Activated naive CD4-positive, alpha-beta T cell treated with anti-CD3 and anti-CD28 coated beads, Interleukin-2, amount 10 ng/mL, durations not matched to agents 7 days and 5 days (primary cell): ENCODE results near the gene LAPTM5.
"Not testable (repeated sequence)": the region's sequence is repeated elsewhere in the genome, so short reads cannot be mapped to it uniquely, and the experiment has no call there.

Experiments used
- CTCF ChIA-PET: fragments of 350-600 bp; sonication (Branson Sonifier 250); formaldehyde crosslinking; loops from one replicate; lab custom pipeline; 2021; ENCODE audit warnings: antibody characterized with exemption; lab: Charles Lee
- DNase-seq: peaks from one replicate; pipeline ENCODE4 v3.0.0-alpha.2; 2020
- H3K27ac Mint-ChIP-seq: one replicate; pipeline ENCODE4 v1.8.0; 2021; ENCODE audit warnings: mild to moderate bottlenecking, moderate library complexity, mixed read lengths
- H3K27me3 Mint-ChIP-seq: one replicate; pipeline ENCODE4 v1.8.0; 2021; ENCODE audit warnings: mild to moderate bottlenecking, mixed read lengths
- H3K36me3 Mint-ChIP-seq: one replicate; pipeline ENCODE4 v1.8.0; 2021; ENCODE audit warnings: mixed read lengths
- H3K4me1 Mint-ChIP-seq: one replicate; pipeline ENCODE4 v1.8.0; 2021; ENCODE audit warnings: mixed read lengths
- H3K4me3 Mint-ChIP-seq: one replicate; pipeline ENCODE4 v1.8.0; 2021; ENCODE audit warnings: mild to moderate bottlenecking, moderate library complexity, mixed read lengths
- H3K9me3 Mint-ChIP-seq: one replicate; pipeline ENCODE4 v1.8.0; 2021; ENCODE audit warnings: mixed read lengths

Gene LAPTM5

GRCh38 chr1:30791868-30792267, 34.3 kb upstream of the LAPTM5 start:
- H3K4me1 Mint-ChIP-seq: peaks cover 9% of the 10 kb centered on the region
- no peaks in the 10 kb centered on the region for H3K36me3 Mint-ChIP-seq
- H3K9me3 Mint-ChIP-seq: no peaks in the 10 kb centered on the region
- DNase-seq: no peak
- peaks cover 56% of the 10 kb centered on the region for H3K27me3 Mint-ChIP-seq
- no peak overlapping the region for H3K4me3 Mint-ChIP-seq
- no peak overlapping the region for H3K27ac Mint-ChIP-seq
- CTCF ChIA-PET: no interaction called here

- H3K27me3 Mint-ChIP-seq: peaks cover 60% of the 10 kb centered on the region
- no peaks in the 10 kb centered on the region for H3K9me3 Mint-ChIP-seq
- no peak overlapping the region for H3K27ac Mint-ChIP-seq
- no peaks in the 10 kb centered on the region for H3K36me3 Mint-ChIP-seq
- peaks cover 9% of the 10 kb centered on the region for H3K4me1 Mint-ChIP-seq
- peak; percentile 35 for DNase-seq
- CTCF ChIA-PET: interaction anchor here (0.7 to 2.0 kb wide), 5 partner anchors 9 to 120 kb away, joined by 3 to 6 read pairs (median 4); no protein-coding TSS in a partner anchor
- H3K4me3 Mint-ChIP-seq: no peak overlapping the region
These were observed 33.5 kb upstream of the LAPTM5 start for GRCh38 chr1:30790850-30791778.

GRCh38 chr1:30790256-30790525, 32.6 kb upstream of the LAPTM5 start:
- not testable (repeated sequence) for H3K4me1 Mint-ChIP-seq, H3K4me3 Mint-ChIP-seq, H3K27ac Mint-ChIP-seq, H3K9me3 Mint-ChIP-seq, H3K36me3 Mint-ChIP-seq, DNase-seq
- CTCF ChIA-PET: interaction anchor here (1.0 to 2.0 kb wide), 4 partner anchors 8 to 71 kb away, joined by 3 to 6 read pairs (median 5); no protein-coding TSS in a partner anchor
- peaks cover 68% of the 10 kb centered on the region for H3K27me3 Mint-ChIP-seq

- no peak for DNase-seq
- no peak overlapping the region for H3K27ac Mint-ChIP-seq
These were observed 32.0 kb upstream of the LAPTM5 start for GRCh38 chr1:30789388-30790255.

GRCh38 chr1:30788580-30789387, 31.2 kb upstream of the LAPTM5 start:
- Mint-ChIP-seq H3K4me1 (peaks cover 9% of the 10 kb centered on the region), H3K27ac (no peak overlapping the region), H3K9me3 (no peaks in the 10 kb centered on the region), H3K27me3 (peaks cover 73% of the 10 kb centered on the region), H3K36me3 (no peaks in the 10 kb centered on the region), H3K4me3 (no peak overlapping the region)
- CTCF ChIA-PET: interaction anchor here (0.8 to 1.3 kb wide), 4 partner anchors 9 to 70 kb away, joined by 3 to 5 read pairs (median 4); no protein-coding TSS in a partner anchor
- no peak for DNase-seq

More at GRCh38 chr1:30789388-30790255, 32.0 kb upstream of the LAPTM5 start:
- H3K9me3 Mint-ChIP-seq: no peaks in the 10 kb centered on the region
- no peaks in the 10 kb centered on the region for H3K36me3 Mint-ChIP-seq
- H3K4me1 Mint-ChIP-seq: peaks cover 9% of the 10 kb centered on the region
- H3K4me3 Mint-ChIP-seq: no peak overlapping the region
- peaks cover 72% of the 10 kb centered on the region for H3K27me3 Mint-ChIP-seq
- CTCF ChIA-PET: interaction anchor here (1.3 to 2.0 kb wide), 2 partner anchors 10 to 71 kb away, joined by 4 to 6 read pairs; no protein-coding TSS in a partner anchor

- Mint-ChIP-seq H3K27ac (no peak overlapping the region), H3K4me1 (peaks cover 9% of the 10 kb centered on the region), H3K36me3 (no peaks in the 10 kb centered on the region), H3K9me3 (no peaks in the 10 kb centered on the region), H3K27me3 (peaks cover 77% of the 10 kb centered on the region), H3K4me3 (no peak overlapping the region)
- DNase-seq: no peak
- CTCF ChIA-PET: interaction anchor here (0.8 to 1.3 kb wide), 4 partner anchors 9 to 69 kb away, joined by 3 to 5 read pairs (median 4); no protein-coding TSS in a partner anchor
These were observed 30.4 kb upstream of the LAPTM5 start for GRCh38 chr1:30787856-30788495.

- Mint-ChIP-seq H3K9me3 (no peaks in the 10 kb centered on the region), H3K4me3 (no peak overlapping the region), H3K36me3 (no peaks in the 10 kb centered on the region), H3K27me3 (peaks cover 79% of the 10 kb centered on the region), H3K4me1 (peaks cover 9% of the 10 kb centered on the region), H3K27ac (no peak overlapping the region)
- no peak for DNase-seq
- CTCF ChIA-PET: interaction anchor here (1.2 to 2.0 kb wide), 2 partner anchors 68 to 124 kb away, joined by 4 to 7 read pairs; no protein-coding TSS in a partner anchor
These were observed 29.7 kb upstream of the LAPTM5 start for GRCh38 chr1:30787266-30787665.

- H3K9me3 Mint-ChIP-seq: no peaks in the 10 kb centered on the region
- peaks cover 9% of the 10 kb centered on the region for H3K4me1 Mint-ChIP-seq
- CTCF ChIA-PET: interaction anchor here (0.7 to 2.0 kb wide), 3 partner anchors 62 to 125 kb away, joined by 3 to 7 read pairs (median 4); no protein-coding TSS in a partner anchor
- H3K27ac Mint-ChIP-seq: no peak overlapping the region
- peaks cover 71% of the 10 kb centered on the region for H3K27me3 Mint-ChIP-seq
- no peak for DNase-seq
- H3K36me3 Mint-ChIP-seq: no peaks in the 10 kb centered on the region
- no peak overlapping the region for H3K4me3 Mint-ChIP-seq
These were observed 28.9 kb upstream of the LAPTM5 start for GRCh38 chr1:30786264-30786991.

GRCh38 chr1:30785714-30786113, 28.1 kb upstream of the LAPTM5 start:
- Mint-ChIP-seq H3K27ac (no peak overlapping the region), H3K4me1 (peaks cover 2% of the 10 kb centered on the region), H3K9me3 (no peaks in the 10 kb centered on the region), H3K27me3 (peaks cover 70% of the 10 kb centered on the region), H3K36me3 (no peaks in the 10 kb centered on the region), H3K4me3 (no peak overlapping the region)
- DNase-seq: no peak
- CTCF ChIA-PET: interaction anchor here (2.0 kb wide), 1 partner anchor 67 kb away, joined by 7 read pairs; no protein-coding TSS in a partner anchor

GRCh38 chr1:30785181-30785580, 27.6 kb upstream of the LAPTM5 start:
- Mint-ChIP-seq H3K4me1 (no peaks in the 10 kb centered on the region), H3K4me3 (no peak overlapping the region), H3K36me3 (no peaks in the 10 kb centered on the region), H3K27ac (peak overlapping the region; percentile 11), H3K27me3 (peaks cover 68% of the 10 kb centered on the region), H3K9me3 (no peaks in the 10 kb centered on the region)
- DNase-seq: no peak
- CTCF ChIA-PET: interaction anchor here (4.8 to 14.4 kb wide), 3 partner anchors 17 to 127 kb away, joined by 29 to 465 read pairs (median 52); partner anchors contain the start of gene MATN1

GRCh38 chr1:30783256-30783915, 25.8 kb upstream of the LAPTM5 start:
- DNase-seq: no peak
- peaks cover 67% of the 10 kb centered on the region for H3K27me3 Mint-ChIP-seq
- H3K27ac Mint-ChIP-seq: no peak overlapping the region
- H3K9me3 Mint-ChIP-seq: no peaks in the 10 kb centered on the region
- CTCF ChIA-PET: interaction anchor here (1.2 to 14.4 kb wide), 8 partner anchors 7 to 145 kb away, joined by 3 to 465 read pairs (median 10); partner anchors contain the start of gene MATN1
- peaks cover 16% of the 10 kb centered on the region for H3K4me1 Mint-ChIP-seq
- H3K4me3 Mint-ChIP-seq: no peak overlapping the region
- H3K36me3 Mint-ChIP-seq: no peaks in the 10 kb centered on the region
